NCI-H1436 treated with DMSO at 0.1 percent for 48 hours (cell line): ENCODE results near the gene GJC2.

Experiments used
- DNase-seq: peaks from one replicate; lab custom pipeline; 2025; lab: John Stamatoyannopoulos, UW

The GJC2 gene

GRCh38 chr1:228114827-228115226 is 34.9 kb upstream of the GJC2 start:
- DNase-seq: no peak

- DNase-seq: no peak
Observed at GRCh38 chr1:228117335-228117734, 32.4 kb upstream of the GJC2 start.

GRCh38 chr1:228118040-228118439 is 31.7 kb upstream of the GJC2 start:
- DNase-seq: no peak

- DNase-seq: no peak
Observed at GRCh38 chr1:228120351-228120750, 29.4 kb upstream of the GJC2 start.

GRCh38 chr1:228120857-228121489 is 28.8 kb upstream of the GJC2 start:
- DNase-seq: no peak

- DNase-seq: no peak
Observed at GRCh38 chr1:228122921-228123441, 26.7 kb upstream of the GJC2 start.

- DNase-seq: no peak
Observed at GRCh38 chr1:228123505-228123904, 26.2 kb upstream of the GJC2 start.

GRCh38 chr1:228125185-228125584 is 24.5 kb upstream of the GJC2 start:
- no peak for DNase-seq

- no peak for DNase-seq
Observed at GRCh38 chr1:228131766-228132165, 18.0 kb upstream of the GJC2 start.

- no peak for DNase-seq
Observed at GRCh38 chr1:228134591-228134990, 15.1 kb upstream of the GJC2 start.

GRCh38 chr1:228136901-228137300 is 12.8 kb upstream of the GJC2 start:
- DNase-seq: no peak

- DNase-seq: no peak
Observed at GRCh38 chr1:228139406-228139930, 10.3 kb upstream of the GJC2 start.

- peak; percentile 99 for DNase-seq
Observed at GRCh38 chr1:228139931-228140723, 9.6 kb upstream of the GJC2 start, which contains the start of gene GUK1. GUK1 (plus strand) TSS chr1:228140279; CDS start chr1:228140303, 24 bp downstream.

GRCh38 chr1:228140724-228141225 is 9.0 kb upstream of the GJC2 start:
- no peak for DNase-seq

- no peak for DNase-seq
Observed at GRCh38 chr1:228141226-228142044, 8.3 kb upstream of the GJC2 start.

GRCh38 chr1:228142155-228142691 is 7.5 kb upstream of the GJC2 start:
- no peak for DNase-seq

GRCh38 chr1:228142701-228143136 is 7.0 kb upstream of the GJC2 start:
- no peak for DNase-seq

GRCh38 chr1:228143480-228144192 is 6.1 kb upstream of the GJC2 start:
- no peak for DNase-seq

- DNase-seq: no peak
Observed at GRCh38 chr1:228144193-228144992, 5.3 kb upstream of the GJC2 start.

- DNase-seq: no peak
Observed at GRCh38 chr1:228144993-228145343, 4.8 kb upstream of the GJC2 start.
